GM18498 (cell line): ENCODE results near the gene TTC16.
A peak's percentile ranks its signal among the peaks of the same experiment; 100 is the strongest.

Experiments
- ATAC-seq: cut with Tn5 transposase; IDR thresholded peaks from one replicate; pipeline ENCODE4 v1.9.1; 2021; ENCODE audit warnings: mild to moderate bottlenecking, moderate library complexity; ENCODE audit not compliant: unreplicated experiment

The TTC16 gene

GRCh38 chr9:127694890-127695720 lies 20.8 kb upstream of the TTC16 start:
- no peak for ATAC-seq

- ATAC-seq, result no peak
Observed at GRCh38 chr9:127697575-127697974, 18.3 kb upstream of the TTC16 start.

- no peak for ATAC-seq
Observed at GRCh38 chr9:127698386-127698785, 17.5 kb upstream of the TTC16 start.

GRCh38 chr9:127698985-127699670 lies 16.8 kb upstream of the TTC16 start:
- ATAC-seq, result peak; percentile 95

- no peak for ATAC-seq
Observed at GRCh38 chr9:127700140-127700539, 15.7 kb upstream of the TTC16 start.

- no peak for ATAC-seq
Observed at GRCh38 chr9:127700594-127701255, 15.2 kb upstream of the TTC16 start.

- no peak for ATAC-seq
Observed at GRCh38 chr9:127703289-127703946, 12.5 kb upstream of the TTC16 start.

- ATAC-seq, result no peak
Observed at GRCh38 chr9:127705577-127706379, 10.1 kb upstream of the TTC16 start.

GRCh38 chr9:127706836-127707241 lies 9.0 kb upstream of the TTC16 start, which contains the start of gene CFAP157:
Gene CFAP157, plus strand, starts transcription at chr9:127706988. Its CDS starts 44 bp downstream, at chr9:127707032.
- ATAC-seq, result no peak

GRCh38 chr9:127707766-127708165 lies 8.1 kb upstream of the TTC16 start:
- no peak for ATAC-seq

- ATAC-seq, result no peak
Observed at GRCh38 chr9:127708952-127709587, 6.8 kb upstream of the TTC16 start.

- ATAC-seq, result no peak
Observed at GRCh38 chr9:127710204-127710783, 5.6 kb upstream of the TTC16 start.

GRCh38 chr9:127711226-127711701 lies 4.6 kb upstream of the TTC16 start:
- no peak for ATAC-seq

GRCh38 chr9:127711831-127712274 lies 4.0 kb upstream of the TTC16 start:
- ATAC-seq, result no peak

GRCh38 chr9:127712371-127712770 lies 3.5 kb upstream of the TTC16 start:
- ATAC-seq, result no peak

GRCh38 chr9:127712867-127713266 lies 3.0 kb upstream of the TTC16 start:
- no peak for ATAC-seq

- no peak for ATAC-seq
Observed at GRCh38 chr9:127714020-127714750, 1.7 kb upstream of the TTC16 start.

GRCh38 chr9:127714951-127715469 lies 869 bp upstream of the TTC16 start:
- peak; percentile 18 for ATAC-seq
